Effector memory CD8-positive, alpha-beta T cell (primary cell): ENCODE results near the gene ZNF587.
"Not testable (repeated sequence)": the region's sequence is repeated elsewhere in the genome, so short reads cannot be mapped to it uniquely, and the experiment has no call there.

Experiments
- ATAC-seq: fragments of 150-1000 bp; cut with Tn5 transposase; replicated peaks from 2 replicates; pipeline ENCODE4 v1.10.0; 2021; ENCODE audit warnings: mild to moderate bottlenecking, moderate library complexity
- DNase-seq, 3 experiments: peaks; one replicate each; pipeline ENCODE4 v3.0.0; 2021
- H3K27ac Mint-ChIP-seq, 2 donors: one replicate each; pipeline ENCODE4 v1.8.0; 2022; ENCODE audit warnings: mild to moderate bottlenecking in 2 of 2, mixed read lengths in 2 of 2, moderate library complexity in 2 of 2
- H3K27me3 Mint-ChIP-seq, 2 donors: one replicate each; pipeline ENCODE4 v1.8.0; 2022; ENCODE audit warnings: mixed read lengths in 2 of 2
- H3K36me3 Mint-ChIP-seq: one replicate; pipeline ENCODE4 v1.8.0; 2022; ENCODE audit warnings: mild to moderate bottlenecking, moderate library complexity, mixed read lengths; ENCODE audit not compliant: insufficient read depth
- H3K4me1 Mint-ChIP-seq, 2 donors: one replicate each; pipeline ENCODE4 v1.8.0; 2022; ENCODE audit warnings: low read depth in 2 of 2, mixed read lengths in 2 of 2
- H3K4me3 Mint-ChIP-seq, 2 donors: one replicate each; pipeline ENCODE4 v1.8.0; 2022; ENCODE audit warnings: mild to moderate bottlenecking in 2 of 2, mixed read lengths in 2 of 2, moderate library complexity in 2 of 2
- H3K9me3 Mint-ChIP-seq, 2 donors: one replicate each; pipeline ENCODE4 v1.8.0; 2022; ENCODE audit warnings: mixed read lengths in 2 of 2

Gene ZNF587

DNA sequence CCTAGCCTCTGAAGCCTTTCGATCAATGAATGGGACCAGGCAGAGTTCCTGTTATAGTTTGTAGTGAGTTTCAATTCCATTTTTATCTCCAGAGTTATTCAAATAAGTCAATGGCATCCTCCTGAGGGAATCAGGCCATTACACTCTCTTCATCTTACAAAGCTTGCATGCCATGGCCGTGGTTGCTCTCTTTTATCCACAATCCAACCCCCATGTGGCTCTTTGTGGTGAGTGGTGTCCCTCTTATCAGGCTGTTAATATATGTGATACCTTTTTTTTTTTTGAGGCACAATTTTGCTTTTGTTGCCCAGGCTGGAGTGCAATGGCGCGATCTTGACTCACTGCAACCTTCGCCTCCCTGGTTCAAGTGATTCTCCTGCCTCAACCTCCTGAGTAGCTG lies 12.7 kb upstream of the ZNF587 start:
- peaks cover 31% of the 10 kb centered on the region for H3K36me3 Mint-ChIP-seq
- H3K27me3 Mint-ChIP-seq, H3K9me3 Mint-ChIP-seq, H3K4me3 Mint-ChIP-seq, DNase-seq, H3K27ac Mint-ChIP-seq, ATAC-seq: not testable (repeated sequence)
- peaks cover 9 to 15% of the 10 kb centered on the region in 2 donors for H3K4me1 Mint-ChIP-seq

DNA sequence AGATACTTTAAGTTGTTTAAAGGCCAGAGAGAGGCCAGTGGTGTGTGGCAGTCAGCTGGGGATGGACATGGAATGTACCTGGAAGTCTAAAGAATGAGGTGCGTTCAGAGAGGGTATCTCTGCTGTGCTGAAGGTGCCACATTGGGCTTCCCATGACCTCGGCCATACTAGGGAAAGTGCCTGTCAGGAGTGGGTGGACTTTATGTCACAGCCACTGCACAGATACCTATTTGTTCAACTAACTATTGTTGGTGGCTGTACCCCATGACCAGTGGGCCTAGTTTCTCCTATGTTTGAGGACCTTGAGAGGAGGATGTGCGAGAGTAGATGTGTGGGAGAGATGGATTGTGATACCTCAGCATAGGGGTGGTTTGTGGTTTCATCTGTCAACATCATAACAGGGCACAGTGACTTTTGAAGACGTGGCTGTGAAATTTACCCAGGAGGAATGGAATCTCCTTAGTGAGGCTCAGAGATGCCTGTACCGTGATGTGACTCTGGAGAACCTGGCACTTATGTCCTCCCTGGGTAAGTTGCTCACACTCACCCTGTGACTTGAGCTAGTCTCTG lies 11.0 kb upstream of the ZNF587 start:
- DNase-seq, H3K27me3 Mint-ChIP-seq, H3K4me3 Mint-ChIP-seq, H3K9me3 Mint-ChIP-seq: not testable (repeated sequence)
- Mint-ChIP-seq H3K4me1 (peaks cover 9 to 15% of the 10 kb centered on the region in 2 donors), H3K36me3 (peaks cover 37% of the 10 kb centered on the region), H3K27ac (peak overlapping the region; percentile 59 to 62)
- ATAC-seq: peak; percentile 14

DNA sequence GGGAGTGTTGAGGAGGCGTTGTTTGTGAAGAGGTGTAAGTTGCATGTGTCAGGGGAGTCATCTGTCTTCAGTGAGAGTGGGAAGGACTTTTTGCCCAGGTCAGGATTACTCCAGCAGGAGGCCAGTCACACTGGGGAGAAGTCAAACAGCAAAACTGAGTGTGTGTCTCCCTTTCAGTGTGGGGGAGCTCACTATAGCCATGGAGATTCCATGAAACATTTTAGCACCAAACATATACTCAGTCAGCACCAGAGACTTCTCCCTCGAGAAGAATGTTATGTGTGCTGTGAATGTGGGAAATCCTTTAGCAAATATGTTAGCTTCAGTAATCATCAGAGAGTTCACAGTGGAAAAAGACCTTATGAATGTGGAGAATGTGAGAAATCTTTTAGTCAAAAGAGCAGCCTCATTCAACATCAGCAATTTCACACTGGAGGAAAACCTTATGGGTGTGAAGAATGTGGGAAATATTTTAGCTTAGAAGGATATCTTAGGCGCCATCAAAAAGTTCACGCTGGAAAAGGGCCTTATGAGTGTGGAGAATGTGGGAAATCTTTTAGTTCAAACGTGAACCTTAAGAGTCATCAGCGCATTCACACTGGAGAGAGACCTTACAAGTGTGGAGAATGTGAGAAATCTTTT lies 8.4 kb upstream of the ZNF587 start:
- Mint-ChIP-seq H3K36me3 (peaks cover 44% of the 10 kb centered on the region), H3K27ac (no peak overlapping the region), H3K9me3 (no peaks in the 10 kb centered on the region), H3K4me3 (no peak overlapping the region), H3K27me3 (no peaks in the 10 kb centered on the region), H3K4me1 (peaks cover 9 to 15% of the 10 kb centered on the region in 2 donors)
- ATAC-seq (no peak), DNase-seq (no peak)

- DNase-seq, H3K9me3 Mint-ChIP-seq, ATAC-seq, H3K27ac Mint-ChIP-seq, H3K4me3 Mint-ChIP-seq, H3K27me3 Mint-ChIP-seq: not testable (repeated sequence)
- Mint-ChIP-seq H3K4me1 (peaks cover 24 to 26% of the 10 kb centered on the region in 2 donors), H3K36me3 (peaks cover 37% of the 10 kb centered on the region)
These were observed 2.5 kb upstream of the ZNF587 start for GRCh38 chr19:57847164-57847563.

DNA sequence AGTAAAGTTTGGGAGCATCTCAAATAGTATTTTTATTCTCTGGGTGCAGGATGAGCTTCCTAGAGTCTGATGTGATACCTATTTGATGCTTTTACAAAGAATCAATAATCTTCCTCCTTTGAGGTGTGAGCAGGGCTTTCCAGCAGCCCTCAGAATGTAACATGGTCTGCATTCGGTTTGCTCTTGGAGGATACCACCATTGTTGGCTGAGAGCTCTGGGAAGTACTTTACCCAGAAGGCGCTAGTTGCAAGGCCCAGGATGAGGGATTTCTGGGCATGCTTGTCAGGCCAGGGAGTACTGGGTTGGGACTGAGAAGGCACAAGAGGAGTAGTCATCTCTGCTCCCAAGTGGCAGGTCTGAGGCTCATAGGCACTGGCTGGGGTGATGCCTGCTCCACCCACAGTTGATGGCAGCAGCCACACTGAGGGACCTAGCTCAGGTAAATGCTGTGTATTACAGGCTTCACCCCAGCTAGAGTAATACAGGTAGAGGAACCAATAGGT lies 445 bp upstream of the ZNF587 start:
- Mint-ChIP-seq H3K4me1 (peaks cover 31 to 32% of the 10 kb centered on the region in 2 donors), H3K36me3 (peaks cover 47% of the 10 kb centered on the region), H3K4me3 (peak overlapping the region; percentile 92 to 97), H3K9me3 (peaks cover 6 to 14% of the 10 kb centered on the region in 2 donors), H3K27ac (peak overlapping the region; percentile 98 to 99)
- not testable (repeated sequence) for H3K27me3 Mint-ChIP-seq, ATAC-seq, DNase-seq

DNA sequence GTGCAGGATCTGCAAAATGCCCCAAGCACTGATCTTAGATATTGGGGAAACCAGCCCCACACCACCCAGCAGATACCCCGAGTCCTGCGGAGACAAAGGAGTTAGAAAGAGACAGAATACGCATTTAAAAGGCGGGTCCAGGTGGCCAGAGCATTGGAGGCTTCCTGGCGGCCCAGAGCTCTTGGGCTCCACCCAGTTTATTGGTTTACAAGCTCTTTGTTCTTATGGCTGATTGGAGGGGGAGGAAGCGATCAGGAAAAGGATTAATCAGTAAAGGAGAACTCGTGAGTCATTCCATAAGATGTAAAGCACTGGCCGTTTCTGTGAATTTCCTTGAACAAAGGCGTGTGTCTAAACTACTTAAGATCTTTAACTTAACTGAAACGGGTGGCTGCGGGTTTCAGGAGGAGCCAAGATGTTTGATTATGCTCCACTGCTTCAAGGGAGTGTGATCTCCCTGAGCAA lies 926 bp downstream of the ZNF587 start:
- Mint-ChIP-seq H3K4me1 (peaks cover 31 to 32% of the 10 kb centered on the region in 2 donors), H3K9me3 (peaks cover 6 to 14% of the 10 kb centered on the region in 2 donors), H3K27ac (peak overlapping the region; percentile 98 to 99), H3K27me3 (no peaks in the 10 kb centered on the region), H3K36me3 (peaks cover 45% of the 10 kb centered on the region), H3K4me3 (peak overlapping the region; percentile 92 to 97)
- DNase-seq (no peak), ATAC-seq (no peak)

DNA sequence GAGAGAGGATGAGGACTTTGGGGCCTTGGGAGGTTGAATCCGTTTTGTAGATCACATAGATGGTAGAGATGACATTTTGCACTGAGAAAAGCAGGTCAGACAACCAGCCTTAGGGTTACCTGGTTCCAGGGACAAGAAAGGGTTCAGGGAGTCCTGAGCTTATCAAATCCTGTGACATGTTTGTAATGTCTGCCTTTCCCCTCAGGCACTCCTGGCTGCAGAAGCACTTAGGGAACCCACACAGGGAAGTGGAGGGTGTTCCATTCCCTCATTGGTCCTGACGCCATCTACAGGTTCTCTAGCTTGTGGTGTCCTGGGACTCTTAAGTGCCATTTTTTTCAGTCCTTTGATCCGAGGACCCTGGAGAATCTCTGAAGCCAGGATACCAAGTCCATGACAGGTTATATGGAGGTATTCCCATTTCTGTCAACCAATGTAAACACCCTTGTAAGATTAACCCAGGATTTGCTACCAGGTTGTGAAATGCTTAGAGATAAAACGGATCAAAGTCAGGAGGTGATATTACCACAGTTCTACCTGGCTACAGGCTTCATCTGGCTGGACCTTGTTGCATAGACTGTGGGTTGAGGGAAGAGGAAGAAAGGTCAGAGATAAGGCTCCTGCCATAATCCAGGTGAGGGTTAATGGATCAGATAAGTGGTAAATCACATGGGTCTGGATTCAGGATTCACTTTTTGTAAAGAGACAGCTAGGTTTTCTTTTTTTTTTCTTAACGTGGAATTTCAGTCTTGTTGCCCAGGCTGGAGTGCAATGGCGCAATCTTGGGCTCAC lies 2.3 kb downstream of the ZNF587 start:
- not testable (repeated sequence) for DNase-seq, ATAC-seq, H3K27me3 Mint-ChIP-seq
- Mint-ChIP-seq H3K27ac (peak overlapping the region in 1 of 2 donors; percentile 3), H3K36me3 (peaks cover 59% of the 10 kb centered on the region), H3K4me3 (peak overlapping the region in 1 of 2 donors; percentile 97), H3K9me3 (peaks cover 6 to 19% of the 10 kb centered on the region in 2 donors), H3K4me1 (peaks cover 31 to 32% of the 10 kb centered on the region in 2 donors)

- not testable (repeated sequence) for ATAC-seq, H3K27ac Mint-ChIP-seq, H3K27me3 Mint-ChIP-seq, H3K4me3 Mint-ChIP-seq, DNase-seq
- H3K4me1 Mint-ChIP-seq: peaks cover 31% of the 10 kb centered on the region in 2 donors
- peaks cover 74% of the 10 kb centered on the region for H3K36me3 Mint-ChIP-seq
- peaks cover 4 to 22% of the 10 kb centered on the region in 2 donors for H3K9me3 Mint-ChIP-seq
These were observed 4.5 kb downstream of the ZNF587 start for GRCh38 chr19:57854117-57854516.

GRCh38 chr19:57862351-57862750 lies 12.7 kb downstream of the ZNF587 start:
- not testable (repeated sequence) for H3K27ac Mint-ChIP-seq, DNase-seq, ATAC-seq, H3K4me1 Mint-ChIP-seq, H3K9me3 Mint-ChIP-seq, H3K4me3 Mint-ChIP-seq, H3K27me3 Mint-ChIP-seq
- peaks cover 59% of the 10 kb centered on the region for H3K36me3 Mint-ChIP-seq

DNA sequence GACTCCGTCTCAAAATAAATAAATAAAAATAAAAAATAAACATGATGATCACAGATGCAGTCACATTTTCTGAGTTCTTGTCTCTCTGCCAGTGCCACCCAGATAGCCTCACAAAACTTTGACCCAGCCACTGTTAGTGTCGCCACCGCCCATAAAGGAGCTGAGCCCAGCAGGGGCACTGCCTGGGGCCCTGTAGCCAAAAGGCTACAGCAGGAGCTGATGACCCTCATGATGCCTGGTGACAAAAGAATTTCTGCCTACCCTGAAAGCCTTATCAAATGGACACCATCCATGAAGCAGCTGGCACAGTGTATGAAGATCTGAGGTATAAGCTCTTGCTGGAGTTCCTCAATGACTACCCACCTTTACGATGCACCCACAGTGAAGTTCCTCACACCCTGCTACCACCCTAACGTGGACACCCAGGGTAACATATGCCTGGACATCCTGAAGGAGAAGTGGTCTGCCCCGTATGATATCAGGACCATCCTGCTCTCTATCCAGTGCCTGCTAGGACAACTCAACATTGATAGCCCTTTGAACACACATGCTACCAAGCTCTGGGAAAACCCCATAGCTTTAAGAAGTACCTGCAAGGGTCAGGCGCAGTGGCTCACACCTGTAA lies 18.3 kb downstream of the ZNF587 start:
- Mint-ChIP-seq H3K9me3 (no peaks in the 10 kb centered on the region), H3K4me3 (no peak overlapping the region), H3K27me3 (no peaks in the 10 kb centered on the region), H3K27ac (no peak overlapping the region), H3K36me3 (peaks cover 36% of the 10 kb centered on the region), H3K4me1 (no peaks in the 10 kb centered on the region)
- no peak for ATAC-seq
- no peak for DNase-seq

GRCh38 chr19:57869655-57870054 lies 20.0 kb downstream of the ZNF587 start:
- H3K4me1 Mint-ChIP-seq, H3K4me3 Mint-ChIP-seq, H3K27me3 Mint-ChIP-seq, H3K9me3 Mint-ChIP-seq, DNase-seq, H3K27ac Mint-ChIP-seq, ATAC-seq: not testable (repeated sequence)
- peaks cover 26% of the 10 kb centered on the region for H3K36me3 Mint-ChIP-seq

- DNase-seq: no peak
- no peaks in the 10 kb centered on the region for H3K4me1 Mint-ChIP-seq
- H3K36me3 Mint-ChIP-seq: peaks cover 25% of the 10 kb centered on the region
- H3K9me3 Mint-ChIP-seq: peaks cover 0 to 2% of the 10 kb centered on the region in 2 donors
- no peak overlapping the region for H3K4me3 Mint-ChIP-seq
- H3K27me3 Mint-ChIP-seq: no peaks in the 10 kb centered on the region
- no peak overlapping the region for H3K27ac Mint-ChIP-seq
- no peak for ATAC-seq
These were observed 20.6 kb downstream of the ZNF587 start for GRCh38 chr19:57870225-57870624.

DNA sequence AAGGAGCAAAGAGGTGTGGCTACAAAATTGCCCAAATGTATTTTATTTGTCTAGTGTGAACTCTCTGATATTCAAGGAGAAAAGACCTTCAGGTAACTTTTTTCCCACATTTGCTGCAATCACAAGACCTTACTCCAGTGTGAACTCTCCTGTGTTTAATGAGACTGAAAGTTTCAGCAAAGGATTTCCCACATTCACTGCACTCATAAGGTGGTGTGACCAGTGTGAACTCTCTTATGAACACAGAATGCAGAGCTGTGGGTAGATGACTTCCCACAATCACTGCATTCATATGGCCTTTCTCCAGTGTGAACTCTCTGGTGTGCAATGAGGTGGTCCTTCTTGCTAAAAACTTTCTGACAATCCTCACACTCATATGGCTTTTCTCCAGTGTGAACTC lies 22.8 kb downstream of the ZNF587 start:
- DNase-seq (no peak), ATAC-seq (no peak)
- H3K9me3 Mint-ChIP-seq: peaks cover 0 to 19% of the 10 kb centered on the region in 2 donors
- H3K27me3 Mint-ChIP-seq: no peaks in the 10 kb centered on the region
- no peak overlapping the region for H3K4me3 Mint-ChIP-seq
- H3K4me1 Mint-ChIP-seq: no peaks in the 10 kb centered on the region
- peaks cover 22% of the 10 kb centered on the region for H3K36me3 Mint-ChIP-seq
- H3K27ac Mint-ChIP-seq: no peak overlapping the region
